GM23248 (cell line): ENCODE data around the gene MEIG1.

ENCODE experiments used
- EZH2 ChIP-seq: fragments of 200-600 bp; sonication (generic); IDR thresholded peaks from 2 replicates; pipeline ENCODE4 v1.6.1; 2018; ENCODE audit warnings: antibody characterized with exemption, mild to moderate bottlenecking; ENCODE audit not compliant: insufficient read depth, poor library complexity, severe bottlenecking
- EZH2phosphoT487 ChIP-seq: fragments of 200-600 bp; sonication (generic); IDR thresholded peaks from 2 replicates; pipeline ENCODE4 v1.6.1; 2018; ENCODE audit warnings: antibody characterized with exemption, moderate library complexity, mild to moderate bottlenecking, low read depth; ENCODE audit not compliant: insufficient read depth

DNA sequence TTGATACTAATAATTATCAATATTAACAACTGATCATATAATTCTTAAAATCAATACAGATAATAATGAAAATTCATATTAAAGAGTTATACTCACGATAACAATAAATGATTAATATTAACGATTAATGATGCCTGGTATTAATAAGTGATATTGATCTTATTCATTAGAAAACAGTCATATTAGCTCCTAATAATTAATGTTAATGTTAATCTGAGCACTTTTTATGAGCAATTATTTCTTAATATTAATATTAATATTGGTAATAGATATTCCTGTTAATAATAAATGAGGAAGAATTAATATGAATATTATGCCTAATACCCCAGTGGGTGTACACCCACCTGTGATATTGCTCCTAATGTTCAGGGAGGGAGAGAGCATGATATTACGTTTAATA lies 23.6 kb downstream of the MEIG1 start:
- no peak for TF ChIP-seq EZH2
- TF ChIP-seq EZH2phosphoT487, result no peak
